ENCODE measurements around the gene KRT9.
A peak's percentile ranks its signal among the peaks of the same experiment; 100 is the strongest.
"Not testable (repeated sequence)": the region's sequence is repeated elsewhere in the genome, so short reads cannot be mapped to it uniquely, and the experiment has no call there.

KRT9 gene

DNA sequence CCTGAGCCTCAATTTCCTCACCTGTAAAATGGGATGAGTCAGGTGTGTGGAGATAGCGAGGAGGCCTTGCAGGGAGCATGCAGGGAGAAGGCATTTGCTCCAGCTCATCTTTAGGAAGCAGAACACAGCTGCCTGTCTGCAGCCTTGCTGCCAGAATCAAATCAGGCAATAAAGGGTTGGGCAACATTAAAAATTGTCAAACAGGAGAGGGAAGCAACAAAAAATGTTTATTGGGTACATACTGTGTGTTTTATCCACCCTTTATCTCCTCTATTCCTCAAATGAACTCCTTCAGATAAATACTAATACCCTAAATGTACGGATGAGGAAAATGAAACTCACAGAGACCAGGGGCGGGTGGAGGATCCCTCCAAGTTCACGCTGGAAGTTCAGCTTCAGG, 28.5 kb upstream of the KRT9 start:
- no peak for DNase-seq (ENCODE audit: low spot score)

DNA sequence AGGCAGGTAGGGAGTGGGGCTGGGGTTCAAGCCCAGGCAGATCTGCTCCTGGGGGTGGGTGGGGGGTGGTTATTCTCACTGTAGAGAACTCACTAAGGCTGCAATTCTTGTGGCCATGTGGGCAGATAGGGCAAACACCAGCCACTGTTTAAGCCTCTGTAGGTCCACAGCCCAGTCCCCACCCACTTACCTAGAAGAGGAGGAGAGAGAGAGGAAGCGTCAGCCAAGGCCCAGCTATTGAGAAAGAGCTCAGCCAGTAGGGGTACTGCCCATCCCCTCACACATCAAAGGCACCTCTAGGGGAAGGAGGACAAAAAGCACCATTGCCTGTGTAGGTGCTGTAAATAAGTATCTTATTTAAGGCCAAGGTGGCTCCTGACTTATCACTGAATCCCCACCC, 27.8 kb upstream of the KRT9 start:
- no peak for DNase-seq (ENCODE audit: low spot score)

DNA sequence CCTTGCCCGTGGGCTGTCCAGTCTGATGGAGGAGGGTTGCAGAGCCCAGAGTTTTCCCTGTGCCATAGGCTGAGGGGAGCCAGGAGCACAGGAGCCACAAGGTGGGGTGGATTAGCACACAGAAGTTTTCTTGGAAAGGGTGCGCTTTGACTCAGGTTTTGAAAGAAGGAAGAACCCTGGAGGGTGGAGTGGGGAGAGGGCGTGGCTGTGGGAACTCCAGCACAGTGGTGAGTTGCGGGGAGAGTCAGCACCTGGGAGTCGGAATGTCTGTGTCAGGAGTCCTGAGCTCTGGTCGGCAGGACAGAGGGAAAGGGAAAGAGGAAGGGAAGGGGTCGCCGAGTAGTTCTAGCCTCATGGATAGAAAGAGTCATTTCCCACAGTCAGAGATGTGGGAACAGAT, 23.7 kb upstream of the KRT9 start:
- DNase-seq (ENCODE audit: low spot score), result no peak

DNA sequence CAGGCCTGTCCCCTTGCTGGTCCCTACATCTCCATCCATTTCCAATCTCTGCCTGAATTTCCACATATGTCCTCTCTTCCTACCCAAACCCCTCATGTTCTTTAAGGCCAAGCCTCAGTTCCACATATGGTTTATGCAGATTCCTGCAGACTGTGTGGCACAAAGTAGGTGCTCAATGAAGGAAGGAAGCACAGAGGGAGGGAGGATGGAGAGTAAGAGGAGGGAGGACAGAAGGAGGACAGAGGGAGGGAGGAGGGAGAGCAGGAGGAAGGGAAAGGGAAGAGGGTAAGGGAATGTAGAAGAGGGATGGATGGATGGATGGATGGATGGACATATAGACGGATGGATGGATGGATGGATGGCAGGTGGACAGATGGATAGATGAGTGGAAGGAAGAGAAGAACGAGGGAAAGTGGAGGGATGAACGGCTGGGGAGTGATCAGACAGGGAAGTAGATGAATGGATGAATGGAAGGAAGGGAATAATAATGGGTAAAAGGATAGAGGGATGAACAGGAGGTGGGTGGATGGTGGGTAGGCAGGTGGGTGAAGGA, 22.6 kb upstream of the KRT9 start:
- no peak for DNase-seq (ENCODE audit: low spot score)

DNA sequence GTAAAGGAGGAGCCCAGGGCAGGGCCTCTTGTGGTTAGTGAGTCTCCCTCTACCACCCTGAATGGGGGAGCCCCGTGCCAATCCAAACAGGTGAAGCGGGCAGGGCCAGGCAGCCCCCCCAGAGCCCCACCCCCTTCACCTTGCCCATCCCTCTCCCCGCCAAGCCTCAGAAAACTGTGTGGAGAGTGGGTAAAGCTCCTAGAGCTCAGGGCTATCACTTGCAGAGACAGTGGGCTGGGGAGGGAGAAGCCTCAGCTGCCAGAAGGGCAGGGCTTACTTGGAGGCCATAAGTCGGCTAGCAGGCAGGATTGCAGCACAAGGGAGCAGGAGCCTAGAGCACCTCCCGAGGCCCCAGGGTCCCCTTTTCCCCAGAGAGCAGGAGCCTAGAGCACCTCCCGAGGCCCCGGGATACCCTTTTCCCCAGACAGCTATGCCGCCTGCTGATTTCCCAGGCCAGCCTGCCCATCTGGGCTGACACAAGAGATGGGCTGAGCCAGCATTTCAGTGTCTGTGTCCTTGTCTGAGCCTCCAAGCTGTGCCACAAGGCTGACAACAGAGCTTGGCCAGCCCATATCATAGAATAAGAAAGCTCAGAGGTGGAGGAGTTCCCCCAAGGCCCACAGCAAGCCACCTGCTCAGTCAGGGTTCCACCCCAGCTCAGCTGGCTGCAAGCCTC, 21.6 kb upstream of the KRT9 start:
- no peak for DNase-seq (ENCODE audit: low spot score)

DNA sequence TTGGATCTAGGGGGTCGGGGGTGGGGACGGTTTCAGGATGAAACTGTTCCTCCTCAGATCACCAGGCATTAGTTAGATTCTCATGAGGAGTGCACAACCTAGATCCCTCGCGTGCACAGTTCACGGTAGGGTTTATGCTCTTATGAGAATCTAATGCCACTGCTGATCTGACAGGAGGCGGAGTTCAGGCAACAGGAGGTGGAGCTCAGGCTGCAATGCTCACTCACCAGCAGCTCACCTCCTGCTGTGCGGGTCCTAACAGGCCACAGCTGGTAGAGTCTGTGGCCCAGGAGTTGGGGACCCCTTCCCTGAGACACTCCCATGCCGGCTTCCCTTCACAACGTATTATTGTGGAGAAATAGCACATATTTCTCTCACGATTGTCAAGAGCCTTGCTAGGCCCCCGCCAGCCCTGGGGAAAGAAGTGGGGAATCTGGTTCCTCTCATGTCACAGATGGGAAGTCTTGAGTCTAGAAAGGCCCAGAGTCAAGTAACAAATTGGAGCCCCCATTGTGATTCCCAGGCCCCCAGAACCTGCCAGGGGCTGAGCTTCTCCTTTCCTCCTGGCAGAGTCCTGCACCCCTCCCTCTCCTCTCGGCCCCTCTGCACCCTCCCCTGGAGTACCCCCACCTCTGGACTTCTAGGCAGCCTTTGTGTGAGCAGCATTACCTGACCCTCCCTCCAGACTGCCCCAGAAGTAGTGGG, 20.9 kb upstream of the KRT9 start:
- no peak for DNase-seq (ENCODE audit: low spot score)

DNA sequence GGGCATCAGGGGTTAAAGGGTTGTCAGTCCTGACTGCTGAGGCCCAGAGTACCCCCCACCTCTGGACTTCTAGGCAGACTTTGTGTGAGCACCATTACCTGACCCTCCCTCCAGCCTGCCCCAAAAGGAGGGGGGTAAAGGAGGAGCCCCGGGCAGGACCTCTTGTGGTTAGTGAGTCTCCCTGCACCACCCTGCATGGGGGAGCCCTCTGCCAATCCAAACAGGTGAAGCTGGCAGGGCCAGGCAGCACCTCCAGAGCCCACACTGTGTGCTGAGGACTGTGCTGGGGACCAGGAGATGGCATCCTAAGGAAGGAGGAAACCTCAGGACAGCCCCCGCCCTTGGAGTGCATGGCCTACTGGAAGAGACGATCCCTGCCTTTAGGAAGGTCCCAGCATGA, 17.4 kb upstream of the KRT9 start:
- DNase-seq (ENCODE audit: low spot score), result no peak

DNA sequence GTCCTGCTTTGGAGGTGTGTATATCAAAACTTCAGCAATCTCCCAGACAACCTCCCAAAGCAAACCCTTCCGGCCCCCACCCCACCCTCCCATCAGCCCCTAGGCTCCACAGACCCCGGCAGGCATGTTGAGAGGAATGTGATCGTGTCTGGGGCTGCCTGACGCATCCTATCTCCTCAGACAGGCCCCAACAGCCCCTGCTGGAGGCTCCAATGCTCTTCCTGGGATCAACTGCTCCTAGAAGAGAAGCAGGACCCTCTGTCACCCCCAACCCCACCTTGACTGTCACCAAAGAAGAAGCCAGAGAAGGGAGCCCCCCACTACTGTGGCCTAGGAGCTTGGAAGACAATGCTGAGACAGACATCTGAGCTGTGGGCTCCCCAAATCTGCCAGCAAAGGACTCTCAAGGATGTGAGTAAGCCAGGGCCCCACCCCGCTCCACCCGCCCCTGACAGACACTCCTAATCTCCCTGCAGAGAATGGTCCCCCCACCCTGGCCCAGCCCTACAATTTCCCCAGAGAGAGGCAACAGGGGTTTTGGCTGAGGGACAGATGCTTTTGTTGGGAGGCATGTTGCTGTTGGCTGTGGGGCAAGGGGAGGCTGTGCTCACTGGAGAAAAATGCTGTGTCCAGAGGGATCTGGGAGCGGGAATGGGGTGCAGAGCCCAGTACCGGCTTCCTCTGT, 16.4 kb upstream of the KRT9 start:
- DNase-seq (ENCODE audit: low spot score), result no peak

DNA sequence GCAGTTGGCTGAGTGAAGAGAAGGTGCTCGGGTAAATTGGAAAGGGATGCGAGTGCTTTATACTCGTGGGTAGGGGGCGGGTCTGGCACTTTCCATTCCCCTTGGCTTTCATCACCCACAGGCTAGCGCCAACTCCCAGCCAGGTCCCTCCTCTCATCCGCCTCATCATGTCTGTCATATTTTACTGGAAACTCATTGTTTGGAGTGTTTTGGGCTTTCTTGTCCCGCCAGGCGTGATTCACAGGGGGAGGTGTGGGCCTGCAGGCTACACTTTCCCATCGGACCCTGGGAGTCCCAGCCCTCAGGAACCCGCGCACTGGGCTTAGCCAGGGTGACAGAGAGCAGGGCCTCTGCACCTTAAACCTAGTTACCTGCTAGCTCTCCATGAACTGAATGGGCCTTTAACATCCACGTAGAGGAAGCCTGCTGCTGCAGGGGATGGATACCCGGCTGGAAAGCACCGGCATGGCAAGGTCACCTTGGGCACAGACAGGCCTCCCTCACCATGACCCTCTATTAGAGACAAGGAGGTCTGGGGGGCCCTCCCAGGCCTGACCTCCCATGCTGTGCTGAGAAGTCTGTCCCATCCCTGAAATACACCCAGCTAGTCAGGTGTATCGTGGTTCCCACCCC, 15.1 kb upstream of the KRT9 start, which contains the start of gene KRT14:
KRT14 (minus strand) TSS at position 33 of the 633 bp plus-strand sequence. CDS start 61 bp downstream, outside the sequence.
- DNase-seq (ENCODE audit: low spot score), result no peak

DNA sequence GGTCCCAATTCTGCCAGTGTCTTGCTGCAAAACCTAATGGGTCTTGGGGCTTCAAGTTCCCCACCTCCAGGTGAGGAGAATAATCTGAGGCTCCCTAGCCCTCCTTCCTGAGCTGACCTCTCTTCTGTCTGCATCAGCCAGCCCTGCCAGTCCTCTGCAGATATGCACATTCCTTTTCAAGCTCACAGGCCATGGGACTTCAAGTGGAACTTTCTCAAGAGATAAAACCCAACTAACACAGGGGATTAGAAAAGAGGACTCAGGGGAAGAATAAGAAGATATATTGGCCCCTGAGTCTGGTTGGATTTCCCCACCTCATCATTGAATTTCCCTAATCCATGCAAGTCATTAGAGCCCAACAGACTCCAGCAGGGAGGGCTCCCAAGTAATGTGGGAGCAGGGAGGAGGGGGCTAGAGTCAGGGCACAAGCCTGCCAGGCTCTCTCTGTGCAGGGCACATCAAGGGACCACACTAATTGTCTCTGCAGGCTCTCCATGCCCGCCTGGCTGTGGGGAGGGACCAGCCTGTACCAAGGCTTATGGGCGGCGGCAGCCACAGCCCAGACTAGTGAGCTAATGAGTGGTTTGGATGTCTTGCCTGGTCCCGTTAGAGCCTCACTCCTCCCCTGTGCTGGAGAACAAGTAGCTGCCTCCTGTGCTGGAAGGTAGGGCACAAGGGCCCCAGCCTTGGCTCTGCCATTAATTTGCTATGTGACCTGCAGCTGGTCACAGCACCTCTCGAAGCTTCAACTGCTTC, 13.6 kb upstream of the KRT9 start:
- no peak for DNase-seq (ENCODE audit: low spot score)

DNA sequence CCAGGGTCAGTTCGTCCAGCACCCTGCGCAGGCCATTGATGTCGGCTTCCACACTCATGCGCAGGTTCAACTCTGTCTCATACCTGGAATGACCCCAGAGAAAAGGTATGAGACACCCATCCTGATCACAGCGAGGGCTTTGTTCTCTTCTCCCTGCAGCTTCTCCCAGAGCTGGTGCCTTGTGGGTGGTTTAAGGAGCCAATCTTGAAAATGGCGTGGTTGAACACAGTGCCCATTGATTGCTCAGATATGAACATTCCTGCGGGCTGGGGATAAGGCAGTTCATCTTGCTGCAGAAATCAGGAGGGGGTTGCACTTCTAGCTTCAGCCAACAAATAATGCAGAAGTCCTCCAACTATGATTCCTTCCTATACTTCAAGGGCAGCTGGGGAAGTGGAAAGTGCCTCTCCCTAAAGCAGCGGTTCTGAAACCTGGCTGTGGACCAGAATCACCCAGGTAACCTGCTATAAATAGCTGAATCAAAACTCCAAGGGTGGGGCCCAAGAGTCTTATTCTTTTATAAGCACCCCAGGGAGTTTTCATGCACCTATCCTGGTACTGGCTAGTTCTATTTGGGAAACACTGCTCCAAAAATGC, 12.6 kb upstream of the KRT9 start:
- DNase-seq (ENCODE audit: low spot score), result not testable (repeated sequence)

DNA sequence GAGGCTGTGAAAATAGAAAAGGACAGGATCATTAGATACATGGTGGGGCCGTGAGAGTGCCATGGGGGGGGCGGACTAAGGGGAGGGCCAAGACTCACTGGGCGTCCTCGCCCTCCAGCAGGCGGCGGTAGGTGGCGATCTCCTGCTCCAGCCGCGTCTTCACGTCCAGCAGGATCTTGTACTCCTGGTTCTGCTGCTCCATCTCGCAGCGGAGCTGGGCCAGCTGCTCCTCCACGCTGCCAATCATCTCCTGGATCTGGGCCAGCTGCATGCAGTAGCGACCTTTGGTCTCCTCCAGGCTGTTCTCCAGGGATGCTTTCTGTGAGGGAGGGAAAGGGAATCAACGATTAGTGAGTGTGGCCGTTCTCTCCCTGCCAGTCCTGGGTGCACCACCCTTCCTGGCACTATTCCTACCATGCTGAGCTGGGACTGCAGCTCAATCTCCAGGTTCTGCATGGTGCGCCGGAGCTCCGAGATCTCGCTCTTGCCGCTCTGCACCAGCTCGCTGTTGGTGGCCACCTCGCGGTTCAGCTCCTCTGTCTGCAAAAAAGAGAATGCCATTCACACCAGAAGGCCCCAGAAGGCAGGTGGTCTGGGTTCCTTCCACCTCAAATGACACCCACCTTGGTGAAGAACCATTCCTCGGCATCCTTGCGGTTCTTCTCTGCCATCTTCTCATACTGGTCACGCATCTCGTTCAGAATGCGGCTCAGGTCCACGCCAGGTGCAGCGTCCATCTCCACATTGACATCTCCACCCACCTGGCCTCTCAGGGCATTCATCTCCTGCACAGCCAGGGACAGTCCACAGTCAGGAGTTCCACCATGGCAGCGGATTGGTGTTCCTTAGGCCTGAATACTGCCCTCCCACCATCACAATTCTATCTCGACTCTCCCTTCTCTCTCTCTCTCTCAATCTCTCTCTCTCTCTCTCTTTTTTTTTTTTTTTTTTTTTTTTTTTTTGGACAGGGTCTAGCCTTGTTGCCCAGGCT, 11.6 kb upstream of the KRT9 start:
- DNase-seq (ENCODE audit: low spot score), result no peak

DNA sequence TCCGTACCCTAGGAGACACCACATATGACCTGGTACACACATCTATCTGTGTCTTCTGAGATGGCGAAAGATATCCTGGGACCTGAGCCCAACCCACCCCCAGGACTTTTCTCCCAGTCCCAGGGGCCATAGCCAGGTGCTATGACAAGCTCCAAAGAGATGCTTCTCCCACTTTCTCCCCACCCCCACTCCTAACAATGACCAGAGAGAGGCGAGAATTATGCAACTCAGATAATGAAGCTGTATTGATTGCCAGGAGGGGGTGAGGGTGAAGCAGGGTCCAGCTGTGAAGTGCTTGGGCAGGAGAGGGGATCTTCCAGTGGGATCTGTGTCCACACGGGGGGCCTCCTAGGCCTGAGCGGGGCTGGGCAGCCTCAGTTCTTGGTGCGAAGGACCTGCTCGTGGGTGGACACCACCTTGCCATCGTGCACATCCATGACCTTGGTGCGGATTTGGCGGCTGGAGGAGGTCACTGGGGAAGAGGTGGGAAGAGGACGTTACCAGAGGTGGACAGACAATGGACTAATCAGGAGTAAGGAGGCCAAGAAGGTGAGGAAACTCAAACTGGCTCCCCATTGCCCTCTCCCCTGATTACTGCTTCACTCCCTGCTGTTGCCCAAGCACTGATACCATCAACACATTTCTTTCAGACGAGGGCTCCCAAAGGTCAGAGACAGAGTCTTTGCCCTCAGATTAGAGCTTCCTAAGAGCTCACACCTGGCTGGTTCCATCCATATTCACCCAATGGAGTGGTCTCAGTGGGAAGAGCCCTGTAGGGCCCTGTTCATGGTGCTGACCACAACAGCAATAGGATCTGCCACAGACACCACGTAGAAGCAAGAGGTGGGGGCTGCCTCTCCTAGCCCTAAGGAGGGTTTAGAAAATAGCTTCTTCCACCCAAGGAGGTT, 10.5 kb upstream of the KRT9 start:
- not testable (repeated sequence) for DNase-seq (ENCODE audit: low spot score)

DNA sequence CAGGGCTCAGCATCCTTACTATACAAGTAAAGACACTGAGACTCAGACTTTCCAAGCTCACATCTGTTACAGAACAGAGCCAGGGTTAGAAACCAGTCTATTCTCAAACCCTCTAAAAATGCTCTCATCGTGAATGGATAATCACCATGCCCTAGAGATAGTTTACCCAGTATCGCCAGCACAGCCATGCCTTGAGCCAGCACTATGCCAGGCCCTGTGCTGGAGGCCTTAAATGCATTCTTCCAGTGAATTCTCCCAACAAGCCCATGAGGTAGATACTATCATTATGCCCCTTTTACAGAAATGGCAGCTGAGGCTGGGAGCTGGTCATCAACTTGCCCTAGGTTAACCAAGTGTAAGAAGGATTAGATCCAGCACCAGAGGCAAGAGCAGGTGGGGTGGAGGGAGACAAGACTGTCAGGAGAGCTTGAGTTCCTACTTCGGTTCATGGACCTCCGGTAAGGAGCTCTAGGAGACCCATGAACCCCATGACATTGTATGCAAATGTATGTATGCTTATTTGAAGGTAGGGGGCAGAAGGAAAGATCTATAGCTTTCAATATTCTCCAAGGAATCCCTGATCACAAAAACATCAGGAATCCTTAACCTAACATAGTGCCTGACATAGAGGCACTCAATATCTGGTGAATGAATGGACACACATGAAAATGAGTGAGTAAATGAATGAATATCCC, 9.7 kb upstream of the KRT9 start:
- DNase-seq (ENCODE audit: low spot score), result no peak

DNA sequence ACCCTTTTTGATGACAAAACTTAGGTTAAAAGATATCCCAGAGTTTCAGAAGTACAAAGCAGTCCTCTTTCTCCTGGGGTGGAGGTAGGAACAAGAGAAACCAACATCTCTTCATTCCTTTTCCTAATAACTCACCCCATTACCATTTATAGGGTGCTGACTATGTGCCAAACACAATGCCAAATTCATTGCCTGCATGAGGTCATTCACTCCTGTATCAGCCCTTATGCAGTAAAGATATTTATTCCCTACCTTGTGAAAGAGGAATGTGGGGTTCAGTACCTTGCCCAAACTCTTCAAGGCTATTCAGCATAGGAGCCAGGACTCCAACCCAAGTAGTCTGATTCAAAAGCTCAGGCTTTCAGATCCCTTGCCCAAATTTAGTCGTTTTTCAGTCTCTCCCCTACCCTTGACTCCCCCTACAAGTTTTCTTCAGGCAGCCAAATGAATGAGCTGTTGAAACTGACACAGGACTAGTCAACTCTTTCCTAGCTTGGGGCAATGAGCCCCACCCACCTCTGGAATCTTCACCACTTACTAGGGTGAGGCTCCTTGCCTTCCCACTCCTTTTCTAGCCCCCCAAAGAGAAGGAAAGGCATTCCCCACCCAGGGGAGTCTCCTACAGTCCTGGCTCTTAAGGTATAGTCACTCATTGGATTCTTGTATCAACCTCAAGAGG, 9.0 kb upstream of the KRT9 start:
- no peak for DNase-seq (ENCODE audit: low spot score)

DNA sequence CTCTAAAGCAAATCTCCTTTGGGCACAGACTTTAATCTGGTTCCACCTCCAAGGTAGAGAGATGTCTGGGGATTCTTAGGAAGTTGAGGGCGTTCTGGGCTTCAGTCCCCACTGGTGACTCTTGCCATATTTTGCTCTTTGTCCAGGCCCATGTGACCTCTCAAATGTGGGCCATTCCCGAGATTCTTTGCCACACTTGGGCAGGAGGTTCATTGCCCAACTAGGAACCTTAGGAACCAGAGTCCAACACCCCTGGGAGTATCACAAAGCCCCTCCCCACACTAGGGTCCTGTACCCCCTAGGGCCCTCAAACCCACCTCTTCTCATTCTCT, 8.4 kb upstream of the KRT9 start:
- no peak for DNase-seq (ENCODE audit: low spot score)

DNA sequence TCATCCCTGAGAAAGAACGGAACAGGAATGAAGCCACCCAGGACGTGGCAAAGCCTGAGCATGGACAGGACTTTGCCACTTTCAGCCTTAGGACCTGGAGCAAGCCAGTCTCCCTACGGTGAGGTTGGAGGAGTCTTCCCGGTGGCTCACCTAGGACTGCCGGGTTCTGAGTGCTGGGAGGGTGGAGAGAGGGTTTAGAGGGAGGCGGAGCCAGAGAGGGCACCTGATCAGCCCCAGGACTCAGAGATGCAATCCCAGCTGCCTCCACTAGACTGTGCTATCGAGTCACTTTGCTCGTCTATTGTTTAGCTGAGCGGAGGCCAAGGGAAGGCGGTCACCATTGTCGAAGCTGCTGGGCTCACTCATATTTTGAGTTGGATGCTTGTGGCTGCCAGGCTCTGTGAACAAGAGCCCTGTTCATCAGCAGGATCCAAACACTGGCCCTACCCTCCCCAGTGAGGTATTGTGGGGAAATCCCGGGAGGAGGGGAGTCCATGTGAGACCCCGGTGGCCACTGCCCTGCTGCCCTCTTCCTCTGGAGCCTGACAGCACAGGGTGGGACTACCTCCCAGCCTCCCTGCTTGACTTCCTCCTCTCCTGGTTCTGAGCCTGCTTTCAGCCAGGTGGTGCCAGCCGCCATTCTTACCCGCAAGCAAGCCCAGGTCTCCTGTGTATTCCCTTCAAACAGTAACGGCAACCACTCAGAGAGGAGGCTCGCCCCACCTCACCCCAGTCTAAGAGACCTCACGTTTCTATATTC, 7.8 kb upstream of the KRT9 start:
- DNase-seq (ENCODE audit: low spot score), result peak; percentile 84

Measured in NAMALWA (cell line).